ENCODE measurements around the gene AADACL4.
"Not testable (repeated sequence)": the region's sequence is repeated elsewhere in the genome, so short reads cannot be mapped to it uniquely, and the experiment has no call there.

GRCh38 chr1:12657885-12658512 is 14.1 kb downstream of the AADACL4 start:
- TF ChIP-seq, protein P1, sequence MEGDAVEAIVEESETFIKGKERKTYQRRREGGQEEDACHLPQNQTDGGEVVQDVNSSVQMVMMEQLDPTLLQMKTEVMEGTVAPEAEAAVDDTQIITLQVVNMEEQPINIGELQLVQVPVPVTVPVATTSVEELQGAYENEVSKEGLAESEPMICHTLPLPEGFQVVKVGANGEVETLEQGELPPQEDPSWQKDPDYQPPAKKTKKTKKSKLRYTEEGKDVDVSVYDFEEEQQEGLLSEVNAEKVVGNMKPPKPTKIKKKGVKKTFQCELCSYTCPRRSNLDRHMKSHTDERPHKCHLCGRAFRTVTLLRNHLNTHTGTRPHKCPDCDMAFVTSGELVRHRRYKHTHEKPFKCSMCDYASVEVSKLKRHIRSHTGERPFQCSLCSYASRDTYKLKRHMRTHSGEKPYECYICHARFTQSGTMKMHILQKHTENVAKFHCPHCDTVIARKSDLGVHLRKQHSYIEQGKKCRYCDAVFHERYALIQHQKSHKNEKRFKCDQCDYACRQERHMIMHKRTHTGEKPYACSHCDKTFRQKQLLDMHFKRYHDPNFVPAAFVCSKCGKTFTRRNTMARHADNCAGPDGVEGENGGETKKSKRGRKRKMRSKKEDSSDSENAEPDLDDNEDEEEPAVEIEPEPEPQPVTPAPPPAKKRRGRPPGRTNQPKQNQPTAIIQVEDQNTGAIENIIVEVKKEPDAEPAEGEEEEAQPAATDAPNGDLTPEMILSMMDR (IDR thresholded peaks at IDR 0.05 in 8 of 11, conservative IDR thresholded peaks at IDR 0.05 in 3 of 11): not testable (repeated sequence)
- not testable (repeated sequence) for TF ChIP-seq POLR2A, POLR2AphosphoS5 (IDR thresholded peaks at IDR 0.05)

Data from spleen (tissue), 7 donors.